ENCODE results near the gene UNC13A. TPM values are rescaled to one million over a fixed set of nuclear protein-coding genes. Genes with fewer than 3 reads are reported as not detected.

The UNC13A gene
- total and polyA plus RNA-seq, 11 donors, result 0.02 to 1.1 (median 0.09) TPM; not detected in 1

DNA sequence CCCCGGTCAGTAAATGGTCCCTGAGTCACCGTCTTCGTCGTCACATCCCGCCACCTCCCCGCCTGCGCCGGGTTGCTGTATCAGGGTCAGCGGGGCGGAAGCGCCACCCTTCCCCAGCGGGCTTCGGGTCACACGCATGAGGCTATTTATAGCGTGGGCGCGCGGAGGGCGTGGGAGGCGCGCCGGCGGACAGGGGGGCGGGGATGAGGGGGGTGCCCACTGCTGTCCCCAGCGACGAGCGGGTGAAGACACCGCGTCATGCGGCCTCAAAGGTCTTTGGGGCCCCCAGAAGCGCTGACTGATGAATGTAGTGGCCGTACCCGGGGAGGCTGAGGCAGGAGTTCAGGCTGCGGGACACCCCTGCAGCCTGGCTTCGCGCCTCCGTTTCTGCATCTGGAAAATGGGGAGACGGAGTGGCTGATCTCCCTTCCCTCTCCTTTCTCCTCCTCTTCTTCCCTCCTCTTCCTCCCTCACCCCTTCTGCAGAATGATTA lies 7.9 kb downstream of the UNC13A start:
- peaks cover 0 to 18% (median 12%) of the 10 kb centered on the region in 12 donors for H3K4me1 ChIP-seq
- peak overlapping the region in 8 of 12 donors; percentile 6 to 70 (median 32) for H3K27ac ChIP-seq
- peak; percentile 95 to 99 (median 96) for ATAC-seq
- peaks cover 0 to 30% (median 0%) of the 10 kb centered on the region in 9 donors for H3K27me3 ChIP-seq
- peak; percentile 86 to 91 (median 87) for DNase-seq
- H3K9me3 ChIP-seq, result no peaks in the 10 kb centered on the region
- H3K4me3 ChIP-seq, result peak overlapping the region in 11 of 12 donors; percentile 17 to 45 (median 36)
- 2 to 4% (median 2%) methylated on average over 18 to 38 of the region's 38 CpGs for WGBS, 4 donors
- intact Hi-C loops (cut with DNase I), result no loop called here
- TF ChIP-seq POLR2A (IDR thresholded peaks at IDR 0.05) (peak in 1 of 2 donors; percentile 11), CTCF (IDR thresholded peaks at IDR 0.05) (peak in 2 of 12 donors; percentile 13 to 20)
- H3K36me3 ChIP-seq, result no peaks in the 10 kb centered on the region

- Histone ChIP-seq H3K27ac (peak overlapping the region in 6 of 12 donors; percentile 6 to 70 (median 54)), H3K4me3 (peak overlapping the region in 11 of 12 donors; percentile 17 to 45 (median 36)), H3K4me1 (peaks cover 0 to 18% (median 12%) of the 10 kb centered on the region in 12 donors), H3K27me3 (peaks cover 0 to 26% (median 0%) of the 10 kb centered on the region in 9 donors), H3K9me3 (no peaks in the 10 kb centered on the region), H3K36me3 (no peaks in the 10 kb centered on the region)
- intact Hi-C loops (cut with DNase I), result no loop called here
- no peak for DNase-seq
- TF ChIP-seq POLR2A (IDR thresholded peaks at IDR 0.05) (no peak), CTCF (IDR thresholded peaks at IDR 0.05) (no peak)
- ATAC-seq, result no peak
- 7 to 13% (median 9%) methylated on average over 14 of the region's 14 CpGs for WGBS, 4 donors
These were observed 8.5 kb downstream of the UNC13A start for GRCh38 chr19:17679526-17680229.

DNA sequence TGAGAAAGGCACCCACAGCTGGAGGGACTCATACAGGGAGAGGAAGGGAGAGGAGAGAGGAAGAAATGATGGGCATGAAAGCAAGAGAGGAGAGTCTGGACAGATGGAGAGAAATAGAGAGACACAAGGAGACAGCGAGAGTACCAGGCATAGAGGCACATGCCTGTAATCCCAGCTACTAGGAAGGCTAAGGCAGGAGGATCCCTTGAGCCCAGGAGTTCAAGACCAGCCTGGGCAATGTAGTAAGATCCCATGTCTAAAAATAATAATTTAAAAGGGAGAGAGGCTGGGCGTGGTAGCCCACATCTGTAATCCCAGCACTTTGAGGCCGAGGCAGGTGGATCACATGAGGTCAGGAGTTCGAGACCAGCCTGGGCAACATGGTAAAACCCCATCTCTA lies 9.3 kb downstream of the UNC13A start:
- Histone ChIP-seq H3K9me3 (no peaks in the 10 kb centered on the region), H3K36me3 (no peaks in the 10 kb centered on the region), H3K4me3 (no peak overlapping the region), H3K4me1 (peaks cover 0 to 18% (median 12%) of the 10 kb centered on the region in 12 donors), H3K27ac (no peak overlapping the region), H3K27me3 (peaks cover 0 to 17% (median 0%) of the 10 kb centered on the region in 9 donors)
- no peak for TF ChIP-seq CTCF (IDR thresholded peaks at IDR 0.05)
- no peak for TF ChIP-seq POLR2A (IDR thresholded peaks at IDR 0.05)
- intact Hi-C loops (cut with DNase I), result no loop called here
- ATAC-seq (no peak), DNase-seq (no peak)
- WGBS, 4 donors, result 82 to 87% (median 83%) methylated on average over 4 of the region's 4 CpGs

- Histone ChIP-seq H3K4me1 (peaks cover 0 to 18% (median 12%) of the 10 kb centered on the region in 12 donors), H3K9me3 (no peaks in the 10 kb centered on the region), H3K27me3 (peaks cover 0 to 11% (median 0%) of the 10 kb centered on the region in 9 donors), H3K27ac (no peak overlapping the region), H3K36me3 (no peaks in the 10 kb centered on the region), H3K4me3 (no peak overlapping the region)
- intact Hi-C loops (cut with DNase I), result no loop called here
- ATAC-seq (no peak), DNase-seq (no peak)
- 64 to 72% (median 69%) methylated on average over 2 of the region's 2 CpGs for WGBS, 4 donors
- peak in 2 of 12 donors; percentile 18 to 22 for TF ChIP-seq CTCF (IDR thresholded peaks at IDR 0.05)
- TF ChIP-seq POLR2A (IDR thresholded peaks at IDR 0.05), result no peak
These were observed 11.2 kb downstream of the UNC13A start for GRCh38 chr19:17677002-17677401.

All from heart left ventricle (tissue), 16 donors.